T-helper 17 cell (primary cell): ENCODE measurements around the gene CTCF. TPM values are rescaled to one million over a fixed set of nuclear protein-coding genes. Genes with fewer than 3 reads are reported as not detected.

Experiments
- ATAC-seq: fragments of 150-1000 bp; cut with Tn5 transposase; 2 replicates; pipeline ENCODE4 v1.10.0; 2021; ENCODE audit warnings: mild to moderate bottlenecking, moderate library complexity
- DNase-seq, 3 donors: peaks; one replicate each; pipeline versions ENCODE4 v3.0.0 to v3.0.0-alpha.2; 2020 to 2021
- H3K9me3 ChIP-seq: one replicate; pipeline ENCODE4 v1.7.0; 2013; ENCODE audit warnings: low read length, mild to moderate bottlenecking; ENCODE audit not compliant: control insufficient read depth, poor library complexity, severe bottlenecking
- H3K27ac Mint-ChIP-seq: one replicate; pipeline ENCODE4 v1.8.0; 2022; ENCODE audit warnings: mild to moderate bottlenecking, moderate library complexity, mixed read lengths
- H3K27me3 Mint-ChIP-seq: one replicate; pipeline ENCODE4 v1.8.0; 2022; ENCODE audit warnings: mixed read lengths
- H3K36me3 Mint-ChIP-seq: one replicate; pipeline ENCODE4 v1.8.0; 2022; ENCODE audit warnings: low read depth, mixed read lengths
- H3K4me1 Mint-ChIP-seq: one replicate; pipeline ENCODE4 v1.8.0; 2022; ENCODE audit warnings: mild to moderate bottlenecking, mixed read lengths
- H3K4me3 Mint-ChIP-seq: one replicate; pipeline ENCODE4 v1.8.0; 2022; ENCODE audit warnings: mild to moderate bottlenecking, moderate library complexity, mixed read lengths
- total RNA-seq, 4 donors: library from RNA in 2 of 4; stranded (reverse) in 2 of 4; gene quantifications; one replicate each; pipeline ENCODE4 v1.2.3 and lab custom pipeline; 2022 to 2026

CTCF gene
- total RNA-seq, 2 donors from 2014 or later = 48.5 to 57.8 TPM

DNA sequence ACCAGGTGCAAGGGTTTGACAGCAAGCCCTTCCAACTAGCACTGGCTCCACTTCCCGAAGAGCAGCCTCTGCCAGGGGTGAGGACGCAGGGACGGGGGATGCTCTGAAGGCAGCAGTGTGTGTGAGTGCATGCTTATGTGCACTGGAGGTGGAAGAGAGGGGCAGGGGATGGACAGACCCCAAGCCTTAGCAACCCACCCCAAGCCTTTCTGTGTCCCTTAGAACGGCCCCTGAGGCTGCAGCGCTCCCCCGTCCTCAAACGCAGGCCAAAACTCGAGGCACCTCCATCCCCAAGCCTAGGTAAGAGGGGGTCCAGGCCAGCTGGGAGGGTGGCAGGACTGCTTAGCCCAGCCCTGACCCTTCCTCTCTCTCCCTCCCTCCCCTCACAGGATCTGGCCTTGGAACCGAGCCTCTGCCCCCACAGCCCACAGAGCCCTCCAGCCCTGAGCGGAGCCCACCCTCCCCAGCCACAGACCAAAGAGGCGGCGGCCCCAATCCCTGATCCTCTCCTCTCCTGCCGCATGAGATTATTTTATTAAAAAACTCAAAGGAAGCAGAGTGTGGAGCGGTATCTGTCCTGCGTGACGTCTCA, 94.8 kb downstream of the CTCF start:
- H3K36me3 Mint-ChIP-seq = peaks cover 5% of the 10 kb centered on the region
- H3K9me3 ChIP-seq = no peaks in the 10 kb centered on the region
- no peaks in the 10 kb centered on the region for H3K27me3 Mint-ChIP-seq
- H3K4me1 Mint-ChIP-seq = peaks cover 20% of the 10 kb centered on the region
- ATAC-seq (no peak), DNase-seq (no peak)
- no peak overlapping the region for H3K27ac Mint-ChIP-seq
- no peak overlapping the region for H3K4me3 Mint-ChIP-seq

- ATAC-seq (no peak), DNase-seq (no peak)
- peak overlapping the region; percentile 96 for H3K4me3 Mint-ChIP-seq
- H3K9me3 ChIP-seq = no peaks in the 10 kb centered on the region
- H3K4me1 Mint-ChIP-seq = peaks cover 19% of the 10 kb centered on the region
- H3K36me3 Mint-ChIP-seq = peaks cover 5% of the 10 kb centered on the region
- H3K27me3 Mint-ChIP-seq = no peaks in the 10 kb centered on the region
- peak overlapping the region; percentile 91 for H3K27ac Mint-ChIP-seq
These were observed 95.6 kb downstream of the CTCF start for GRCh38 chr16:67657751-67658518.

GRCh38 chr16:67658849-67659674, 96.7 kb downstream of the CTCF start:
- H3K4me3 Mint-ChIP-seq = peak overlapping the region; percentile 96
- peaks cover 5% of the 10 kb centered on the region for H3K36me3 Mint-ChIP-seq
- H3K27ac Mint-ChIP-seq = peak overlapping the region; percentile 91
- peaks cover 21% of the 10 kb centered on the region for H3K4me1 Mint-ChIP-seq
- ATAC-seq (no peak), DNase-seq (no peak)
- no peaks in the 10 kb centered on the region for H3K27me3 Mint-ChIP-seq
- H3K9me3 ChIP-seq = no peaks in the 10 kb centered on the region

DNA sequence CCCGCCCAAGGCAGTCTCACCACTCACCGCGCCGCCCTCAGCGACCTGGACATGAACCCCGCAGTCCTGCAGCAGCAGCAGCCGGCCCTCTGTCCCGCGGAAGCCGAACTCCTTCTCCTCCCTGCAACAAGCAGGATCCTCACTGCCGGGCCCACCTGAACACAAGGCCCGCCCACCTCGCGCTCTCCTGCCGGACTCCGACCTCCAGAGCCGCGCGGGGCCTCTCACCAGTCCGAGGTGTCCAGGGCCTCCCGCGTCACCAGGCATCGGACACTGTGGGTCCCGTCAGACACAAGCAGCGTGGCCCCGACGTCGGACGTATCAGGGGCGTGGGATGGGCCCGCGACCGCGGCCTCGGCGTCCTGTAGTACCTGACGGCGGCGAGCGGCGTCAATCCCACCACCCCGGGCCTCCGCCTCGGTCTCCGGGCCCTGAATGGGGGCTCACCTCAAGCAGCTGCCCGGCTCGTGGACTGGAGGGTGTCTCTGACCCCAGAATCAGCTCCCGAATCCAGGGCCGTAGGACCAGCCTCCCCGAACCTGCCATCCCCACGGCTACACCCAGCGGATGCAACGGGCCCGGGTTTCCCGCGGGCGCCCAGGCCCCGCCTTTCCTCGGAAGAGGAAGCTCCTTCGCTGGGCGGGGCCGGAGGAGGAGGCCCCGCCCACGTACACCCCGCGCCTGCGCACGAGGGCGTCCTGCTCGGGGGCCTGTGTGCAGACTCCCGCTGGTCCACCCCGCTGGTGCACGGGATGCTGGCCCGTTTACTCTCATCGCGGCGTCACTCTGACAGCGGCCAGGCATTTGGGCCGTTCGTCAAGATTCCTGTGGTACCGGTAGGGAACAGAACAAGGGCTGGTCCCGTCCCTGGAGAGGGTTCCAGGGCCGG, 97.6 kb downstream of the CTCF start, which contains the start of gene ACD:
TSS of gene ACD (minus strand) at position 586 of the 889 bp plus-strand sequence. CDS start at position 546, 40 bp downstream.
- peak; percentile 91 to 93 (median 92) for DNase-seq

DNA sequence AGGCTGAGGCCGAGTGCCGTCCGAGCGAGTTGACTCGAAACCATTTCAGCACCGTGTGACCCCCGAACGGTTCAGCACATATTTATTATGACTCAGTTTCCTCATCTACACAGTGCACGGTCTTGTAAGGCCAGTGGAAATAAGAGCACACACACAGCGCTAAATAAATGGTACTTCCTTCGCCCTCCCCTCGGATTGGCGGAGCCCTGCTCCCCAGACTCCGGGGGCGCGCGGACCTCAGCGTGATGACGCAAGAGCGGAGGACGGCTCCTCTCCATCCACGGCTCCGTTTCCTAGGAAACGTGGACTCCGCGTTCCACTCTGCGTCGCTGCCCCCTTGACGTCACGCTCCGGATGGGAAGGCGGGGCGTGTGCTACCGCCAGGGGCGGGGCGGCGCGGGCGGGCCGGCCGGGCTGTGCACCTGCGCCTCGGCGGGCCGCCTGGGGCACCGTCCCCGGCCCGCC, 98.3 kb downstream of the CTCF start, which contains the start of gene PARD6A:
TSS of gene PARD6A (plus strand) at position 397 of the 465 bp plus-strand sequence. CDS start 79 bp downstream, outside the sequence.
- Mint-ChIP-seq H3K27ac (peak within 1 kb of the TSS; percentile 91), H3K4me1 (peaks cover 31% of the 10 kb centered on the region), H3K27me3 (no peaks in the 10 kb centered on the region), H3K36me3 (peaks cover 2% of the 10 kb centered on the region), H3K4me3 (peak within 1 kb of the TSS; percentile 96)
- no peaks in the 10 kb centered on the region for H3K9me3 ChIP-seq
- DNase-seq (peak; percentile 90 to 92 (median 91)), ATAC-seq (peak; percentile 85)

More for the DNA sequence above, 97.6 kb downstream of the CTCF start, which contains the start of gene ACD:
- H3K9me3 ChIP-seq = no peaks in the 10 kb centered on the region
- Mint-ChIP-seq H3K4me1 (peaks cover 29% of the 10 kb centered on the region), H3K4me3 (peak within 1 kb of the TSS; percentile 96), H3K27ac (peak within 1 kb of the TSS; percentile 91), H3K36me3 (peaks cover 5% of the 10 kb centered on the region), H3K27me3 (no peaks in the 10 kb centered on the region)
- peak; percentile 74 for ATAC-seq

DNA sequence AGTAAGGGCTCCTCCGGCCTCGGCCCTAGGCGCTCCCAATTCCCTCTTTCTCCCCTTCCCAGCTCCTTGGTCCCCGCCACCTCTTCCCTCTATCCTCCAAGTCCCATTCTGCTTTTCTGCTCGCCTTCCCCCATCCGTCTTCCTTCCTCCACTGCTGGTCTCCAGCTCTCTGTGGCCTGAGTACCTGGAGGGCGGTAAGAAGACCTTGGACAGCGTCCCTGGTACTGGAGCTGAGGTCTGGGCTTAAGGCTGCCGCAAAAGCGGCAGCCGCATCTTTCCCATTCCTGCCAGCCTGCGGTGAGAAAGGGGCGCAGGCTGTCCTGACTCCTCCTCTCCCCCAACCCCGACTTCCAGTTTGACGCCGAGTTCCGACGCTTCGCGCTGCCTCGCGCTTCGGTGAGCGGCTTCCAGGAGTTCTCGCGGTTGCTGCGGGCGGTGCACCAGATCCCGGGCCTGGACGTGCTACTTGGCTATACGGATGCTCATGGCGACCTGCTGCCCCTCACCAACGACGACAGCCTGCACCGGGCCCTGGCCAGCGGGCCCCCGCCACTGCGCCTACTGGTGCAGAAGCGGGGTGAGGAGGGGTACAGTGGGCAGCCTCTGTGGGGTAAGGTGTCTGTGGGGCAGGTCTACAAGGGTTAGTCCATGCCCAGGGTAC, 98.9 kb downstream of the CTCF start:
- no peaks in the 10 kb centered on the region for H3K9me3 ChIP-seq
- ATAC-seq (no peak), DNase-seq (no peak)
- H3K4me3 Mint-ChIP-seq = peak overlapping the region; percentile 96
- no peaks in the 10 kb centered on the region for H3K27me3 Mint-ChIP-seq
- H3K4me1 Mint-ChIP-seq = peaks cover 29% of the 10 kb centered on the region
- H3K36me3 Mint-ChIP-seq = no peaks in the 10 kb centered on the region
- peak overlapping the region; percentile 91 for H3K27ac Mint-ChIP-seq

GRCh38 chr16:67661886-67662652, 99.7 kb downstream of the CTCF start:
- Mint-ChIP-seq H3K4me1 (peaks cover 32% of the 10 kb centered on the region), H3K36me3 (no peaks in the 10 kb centered on the region), H3K27me3 (no peaks in the 10 kb centered on the region), H3K4me3 (peak overlapping the region; percentile 96), H3K27ac (peak overlapping the region; percentile 91)
- no peak for ATAC-seq
- DNase-seq = no peak
- H3K9me3 ChIP-seq = no peaks in the 10 kb centered on the region

GRCh38 chr16:67662653-67663010, 100.3 kb downstream of the CTCF start:
- ATAC-seq = no peak
- Mint-ChIP-seq H3K36me3 (no peaks in the 10 kb centered on the region), H3K27ac (no peak overlapping the region), H3K4me3 (no peak overlapping the region), H3K4me1 (peaks cover 34% of the 10 kb centered on the region), H3K27me3 (no peaks in the 10 kb centered on the region)
- no peak for DNase-seq
- no peaks in the 10 kb centered on the region for H3K9me3 ChIP-seq

DNA sequence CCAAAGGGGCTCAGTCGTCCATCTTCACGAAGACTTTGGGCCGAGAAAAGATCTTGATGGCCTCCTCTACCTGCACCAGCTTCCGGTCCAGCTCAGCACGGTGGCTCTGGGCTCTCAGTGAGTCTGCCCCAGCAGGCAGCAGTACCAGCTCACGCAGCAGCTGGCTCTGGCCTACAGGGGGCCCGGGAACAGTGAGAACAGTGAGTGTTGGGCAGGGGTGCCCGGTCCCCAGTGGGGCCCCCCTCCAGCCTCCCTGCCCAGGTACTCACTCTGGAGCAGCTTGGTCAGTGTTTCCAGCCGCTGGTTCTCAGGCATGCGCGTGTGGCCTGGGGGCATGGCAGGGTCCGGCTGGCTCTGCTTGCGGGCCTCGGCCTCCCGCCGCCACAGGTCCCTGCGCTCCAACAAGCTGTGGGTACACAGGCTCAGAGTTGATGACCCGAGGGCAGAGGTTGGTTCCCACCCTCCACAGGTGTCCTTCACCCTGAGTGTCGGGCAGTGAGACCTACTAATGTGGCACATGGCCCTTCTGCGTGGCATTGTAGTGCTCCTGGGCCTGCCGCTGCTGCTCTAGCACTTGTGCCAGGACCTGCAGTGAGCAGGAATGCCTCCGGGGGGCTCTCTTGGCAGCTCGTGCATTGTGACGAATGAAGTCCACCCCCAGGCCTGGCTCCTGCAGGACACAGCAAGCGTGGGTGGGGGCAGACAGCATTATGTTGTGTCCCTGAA, 101.0 kb downstream of the CTCF start:
- Mint-ChIP-seq H3K4me1 (peaks cover 34% of the 10 kb centered on the region), H3K4me3 (no peak overlapping the region), H3K27ac (no peak overlapping the region), H3K27me3 (no peaks in the 10 kb centered on the region), H3K36me3 (no peaks in the 10 kb centered on the region)
- DNase-seq = no peak
- ATAC-seq = no peak
- H3K9me3 ChIP-seq = no peaks in the 10 kb centered on the region

DNA sequence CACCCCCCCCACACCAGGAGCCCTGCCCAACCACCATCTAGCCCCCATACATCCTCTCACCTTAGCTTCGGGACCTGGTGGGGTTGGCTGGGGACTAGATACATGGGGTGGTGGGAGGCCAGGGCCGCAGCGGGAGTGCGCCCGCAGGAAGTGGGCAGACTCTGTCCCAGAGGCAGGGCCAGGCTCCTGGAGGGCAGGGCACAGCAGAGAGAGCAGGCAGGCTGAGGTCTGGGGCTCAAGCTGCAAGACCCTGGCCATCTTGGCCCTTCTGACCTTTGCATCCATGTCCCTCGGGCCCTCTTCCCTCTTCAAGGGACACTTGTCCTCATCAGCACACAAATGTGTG, 101.5 kb downstream of the CTCF start:
- Mint-ChIP-seq H3K4me1 (peaks cover 35% of the 10 kb centered on the region), H3K27ac (peak overlapping the region; percentile 41), H3K36me3 (no peaks in the 10 kb centered on the region), H3K27me3 (no peaks in the 10 kb centered on the region), H3K4me3 (no peak overlapping the region)
- DNase-seq = no peak
- no peaks in the 10 kb centered on the region for H3K9me3 ChIP-seq
- no peak for ATAC-seq

DNA sequence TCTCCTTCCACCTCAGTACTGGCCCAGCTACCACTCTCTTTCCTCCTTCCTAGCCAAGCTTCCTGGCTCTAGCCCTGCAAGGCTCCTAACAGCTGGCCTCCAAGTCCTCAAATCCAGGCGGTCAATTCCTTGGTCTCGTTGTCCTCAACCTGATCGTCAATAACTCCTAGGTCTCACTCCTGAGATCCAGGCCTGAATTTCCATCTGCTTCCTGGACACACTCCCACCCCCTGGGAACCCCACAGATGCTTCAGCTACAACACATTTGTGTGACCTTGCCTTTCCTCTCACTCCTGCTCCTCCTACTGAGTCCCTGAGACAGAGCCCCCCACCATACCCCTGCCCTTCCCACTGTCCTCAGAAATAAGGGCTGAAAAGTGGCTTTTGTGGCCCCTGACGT, 101.9 kb downstream of the CTCF start:
- no peak overlapping the region for H3K4me3 Mint-ChIP-seq
- peak overlapping the region; percentile 41 for H3K27ac Mint-ChIP-seq

More for the DNA sequence above, 101.9 kb downstream of the CTCF start:
- Mint-ChIP-seq H3K4me1 (peaks cover 31% of the 10 kb centered on the region), H3K36me3 (no peaks in the 10 kb centered on the region), H3K27me3 (no peaks in the 10 kb centered on the region)
- H3K9me3 ChIP-seq = no peaks in the 10 kb centered on the region
- DNase-seq = no peak
- ATAC-seq = no peak
